ENCODE results near the gene TAAR9. TPM values are rescaled to one million over a fixed set of nuclear protein-coding genes. Genes with fewer than 3 reads are reported as not detected.

Gene TAAR9
- polyA plus RNA-seq, 3 donors = not detected

GRCh38 chr6:132570221-132570777, 32.2 kb downstream of the TAAR9 start, which contains the start of gene TAAR6:
Gene TAAR6, plus strand, starts transcription at chr6:132570322. Its CDS starts 0 bp downstream, at chr6:132570322.
- Histone ChIP-seq H2AFZ (ENCODE audit: insufficient read depth, low read depth, low read length, poor library complexity, severe bottlenecking) (no peak within 1 kb of the TSS), H3K4me3 (replicated peaks in 1 of 3; ENCODE audit: low read depth in 2 of 3, low read length in 3 of 3) (no peak within 1 kb of the TSS), H3K9ac (ENCODE audit: insufficient read depth, low read length, poor library complexity, severe bottlenecking) (no peak within 1 kb of the TSS), H4K20me1 (ENCODE audit: insufficient read depth, low read length) (no peaks in the 10 kb centered on the region), H3K79me2 (ENCODE audit: insufficient read depth, low read length) (no peaks in the 10 kb centered on the region), H3K27me3 (ENCODE audit: control insufficient read depth in 2 of 2, insufficient read depth in 2 of 2, low read length in 2 of 2) (peaks cover 0 to 13% of the 10 kb centered on the region in 2 donors), H3K4me1 (ENCODE audit: control insufficient read depth in 1 of 2, insufficient read depth in 2 of 2, low read length in 2 of 2) (peaks cover 10 to 16% of the 10 kb centered on the region in 2 donors), H3K9me3 (replicated peaks in 1 of 2; ENCODE audit: control insufficient read depth in 1 of 2, insufficient read depth in 1 of 2, low read length in 2 of 2) (no peaks in the 10 kb centered on the region), H3K36me3 (replicated peaks in 1 of 2; ENCODE audit: control insufficient read depth in 1 of 2, insufficient read depth in 2 of 2, low read length in 2 of 2) (no peaks in the 10 kb centered on the region), H3K4me2 (replicated peaks; ENCODE audit: extremely low read depth, low read length, poor library complexity, severe bottlenecking) (no peak within 1 kb of the TSS), H3K27ac (ENCODE audit: low read depth in 1 of 2, low read length in 2 of 2) (no peak within 1 kb of the TSS)
- H3K4me3 Mint-ChIP-seq = peak within 1 kb of the TSS in 1 of 2 donors; percentile 43
- H3K36me3 Mint-ChIP-seq = no peaks in the 10 kb centered on the region
- H3K27ac Mint-ChIP-seq = no peak within 1 kb of the TSS
- peaks cover 11% of the 10 kb centered on the region for H3K4me1 Mint-ChIP-seq
- intact Hi-C loops (cut with micrococcal nuclease) = no loop called here
- peaks cover 4 to 10% (median 8%) of the 10 kb centered on the region in 3 donors for H3K27me3 Mint-ChIP-seq (ENCODE audit: low read depth in 3 of 3)
- peaks cover 0 to 2% (median 0%) of the 10 kb centered on the region in 7 donors for H3K9me3 Mint-ChIP-seq
- no peak for DNase-seq
- whole genome bisulfite sequencing (ENCODE audit: insufficient coverage) = 96% methylated on average over 9 of the region's 15 CpGs
- no peak for TF ChIP-seq CTCF (IDR thresholded peaks at IDR 0.05)

GRCh38 chr6:132571774-132572173, 33.7 kb downstream of the TAAR9 start:
- Histone ChIP-seq H3K4me2 (replicated peaks; ENCODE audit: extremely low read depth, low read length, poor library complexity, severe bottlenecking) (no peak overlapping the region), H3K36me3 (replicated peaks in 1 of 2; ENCODE audit: control insufficient read depth in 1 of 2, insufficient read depth in 2 of 2, low read length in 2 of 2) (no peaks in the 10 kb centered on the region), H3K27ac (ENCODE audit: low read depth in 1 of 2, low read length in 2 of 2) (no peak overlapping the region), H3K4me1 (ENCODE audit: control insufficient read depth in 1 of 2, insufficient read depth in 2 of 2, low read length in 2 of 2) (peaks cover 10 to 16% of the 10 kb centered on the region in 2 donors), H3K27me3 (ENCODE audit: control insufficient read depth in 2 of 2, insufficient read depth in 2 of 2, low read length in 2 of 2) (peaks cover 2 to 4% of the 10 kb centered on the region in 2 donors), H4K20me1 (ENCODE audit: insufficient read depth, low read length) (no peaks in the 10 kb centered on the region), H3K79me2 (ENCODE audit: insufficient read depth, low read length) (no peaks in the 10 kb centered on the region), H3K9ac (ENCODE audit: insufficient read depth, low read length, poor library complexity, severe bottlenecking) (no peak overlapping the region), H3K4me3 (replicated peaks in 1 of 3; ENCODE audit: low read depth in 2 of 3, low read length in 3 of 3) (no peak overlapping the region), H3K9me3 (replicated peaks in 1 of 2; ENCODE audit: control insufficient read depth in 1 of 2, insufficient read depth in 1 of 2, low read length in 2 of 2) (no peaks in the 10 kb centered on the region), H2AFZ (ENCODE audit: insufficient read depth, low read depth, low read length, poor library complexity, severe bottlenecking) (no peak overlapping the region)
- intact Hi-C loops (cut with micrococcal nuclease) = no loop called here
- DNase-seq = peak in 1 of 3 donors; percentile 71
- Mint-ChIP-seq H3K27ac (peak overlapping the region in 1 of 7 donors; percentile 75), H3K4me3 (no peak overlapping the region), H3K27me3 (ENCODE audit: low read depth in 3 of 3) (peaks cover 7 to 16% (median 7%) of the 10 kb centered on the region in 3 donors), H3K36me3 (no peaks in the 10 kb centered on the region), H3K4me1 (peaks cover 11% of the 10 kb centered on the region), H3K9me3 (peaks cover 0 to 3% (median 0%) of the 10 kb centered on the region in 7 donors)
- TF ChIP-seq CTCF (IDR thresholded peaks at IDR 0.05) = no peak

Data from CD14-positive monocyte (primary cell).